Neuronal stem cell (in vitro differentiated cells): ENCODE results near the gene SAMD14.

ENCODE experiments used
- DNase-seq: peaks from one replicate; pipeline ENCODE4 v3.0.0-alpha.2; 2013; ENCODE audit warnings: low spot score
- H2AFZ ChIP-seq: one replicate; pipeline ENCODE4 v1.6.1; 2013; ENCODE audit warnings: mild to moderate bottlenecking, low read length, inconsistent platforms
- H2AK5ac ChIP-seq: 2 replicates; pipeline ENCODE4 v1.6.1; 2013; ENCODE audit warnings: low read depth, mild to moderate bottlenecking, inconsistent platforms, low read length, moderate library complexity, mixed read lengths
- H2BK120ac ChIP-seq: 2 replicates; pipeline ENCODE4 v1.6.1; 2013; ENCODE audit warnings: low read depth, mild to moderate bottlenecking, inconsistent platforms, low read length, moderate library complexity, mixed read lengths
- H2BK12ac ChIP-seq: one replicate; pipeline ENCODE4 v1.6.1; 2013; ENCODE audit warnings: low read length, inconsistent platforms
- H2BK15ac ChIP-seq: 2 replicates; pipeline ENCODE4 v1.6.1; 2013; ENCODE audit warnings: mild to moderate bottlenecking, low read length, inconsistent platforms, mixed read lengths
- H2BK5ac ChIP-seq: one replicate; pipeline ENCODE4 v1.6.1; 2013; ENCODE audit warnings: inconsistent platforms, mild to moderate bottlenecking, low read length, moderate library complexity
- H3K14ac ChIP-seq: one replicate; pipeline ENCODE4 v1.6.1; 2013; ENCODE audit warnings: low read length, inconsistent platforms
- H3K18ac ChIP-seq: 2 replicates; pipeline ENCODE4 v1.6.1; 2013; ENCODE audit warnings: low read length, inconsistent platforms
- H3K23ac ChIP-seq: 2 replicates; pipeline ENCODE4 v1.6.1; 2013; ENCODE audit warnings: low read depth, mild to moderate bottlenecking, mixed read lengths, low read length, inconsistent platforms; ENCODE audit not compliant: poor library complexity
- H3K27ac ChIP-seq: replicated peaks from 3 replicates; pipeline ENCODE4 v1.5.1; 2013; ENCODE audit warnings: low read length, inconsistent platforms
- H3K27me3 ChIP-seq, 3 experiments: 2 replicates each; pipeline ENCODE4 v1.6.1; 2013; ENCODE audit warnings: low read length in 3 of 3, mild to moderate bottlenecking in 2 of 3, inconsistent platforms in 1 of 3, low read depth in 1 of 3, mixed read lengths in 1 of 3, moderate library complexity in 1 of 3; ENCODE audit not compliant: control insufficient read depth in 3 of 3, insufficient read depth in 3 of 3
- H3K36me3 ChIP-seq, 2 donors: replicated peaks in 1 of 2; 2 replicates each; pipeline ENCODE4 v1.6.1; 2013; ENCODE audit warnings: low read length in 2 of 2; ENCODE audit not compliant: control insufficient read depth in 2 of 2, insufficient read depth in 2 of 2
- H3K4ac ChIP-seq: 2 replicates; pipeline ENCODE4 v1.6.1; 2013; ENCODE audit warnings: inconsistent platforms, mild to moderate bottlenecking, low read length, moderate library complexity
- H3K4me1 ChIP-seq, 2 donors: 1 replicate in 1 of 2; 2 replicates in 1 of 2; pipeline ENCODE4 v1.6.1; 2013; ENCODE audit warnings: low read length in 2 of 2, low read depth in 1 of 2; ENCODE audit not compliant: control insufficient read depth in 2 of 2, insufficient read depth in 1 of 2
- H3K4me2 ChIP-seq: one replicate; pipeline ENCODE4 v1.6.1; 2013; ENCODE audit warnings: mild to moderate bottlenecking, low read length, inconsistent platforms; ENCODE audit not compliant: insufficient read depth, poor library complexity, severe bottlenecking
- H3K4me3 ChIP-seq, 2 donors: 2 replicates each; pipeline ENCODE4 v1.5.1; 2013; ENCODE audit warnings: low read length in 2 of 2, mild to moderate bottlenecking in 2 of 2, inconsistent platforms in 1 of 2, moderate library complexity in 1 of 2
- H3K79me1 ChIP-seq: one replicate; pipeline ENCODE4 v1.6.1; 2013; ENCODE audit warnings: low read depth, mild to moderate bottlenecking, inconsistent platforms, low read length, moderate library complexity
- H3K9ac ChIP-seq: one replicate; pipeline ENCODE4 v1.6.1; 2013; ENCODE audit warnings: mild to moderate bottlenecking, low read depth, low read length, inconsistent platforms; ENCODE audit not compliant: poor library complexity
- H3K9me3 ChIP-seq, 2 donors: replicated peaks in 1 of 2; 2 replicates each; pipeline versions ENCODE3 to v1.6.1; 2013; ENCODE audit warnings: low read length in 2 of 2, mild to moderate bottlenecking in 2 of 2, inconsistent platforms in 1 of 2, low read depth in 1 of 2, mixed read lengths in 1 of 2, moderate library complexity in 1 of 2; ENCODE audit not compliant: control insufficient read depth in 2 of 2, insufficient read depth in 1 of 2
- H4K8ac ChIP-seq: one replicate; pipeline ENCODE4 v1.6.1; 2013; ENCODE audit warnings: low read depth, mild to moderate bottlenecking, inconsistent platforms, low read length, moderate library complexity
- H4K91ac ChIP-seq: one replicate; pipeline ENCODE4 v1.6.1; 2013; ENCODE audit warnings: low read length, low read depth, mild to moderate bottlenecking, inconsistent platforms; ENCODE audit not compliant: poor library complexity
- WGBS, 2 donors: extraction: QIAGEN DNeasy Blood & Tissue Kit; methylation state at CpG; one replicate each; pipeline ENCODE4 v1.1.7; 2013; ENCODE audit warnings: missing lambda C conversion rate in 2 of 2, mixed read lengths in 1 of 2; ENCODE audit not compliant: insufficient read length in 2 of 2, insufficient replicate concordance in 1 of 2; ENCODE audit errors: extremely low coverage in 2 of 2; 5-methylcytosine and 5-hydroxymethylcytosine counted together

SAMD14 gene

GRCh38 chr17:50143461-50144176 is 13.7 kb upstream of the SAMD14 start:
- H3K27ac ChIP-seq = no peak overlapping the region
- H3K14ac ChIP-seq = no peak overlapping the region
- no peak overlapping the region for H2AK5ac ChIP-seq
- no peak overlapping the region for H2BK120ac ChIP-seq
- no peak overlapping the region for H2AFZ ChIP-seq
- no peak overlapping the region for H2BK5ac ChIP-seq
- peaks cover 56 to 82% of the 10 kb centered on the region in 2 donors for H3K36me3 ChIP-seq
- peaks cover 0 to 9% of the 10 kb centered on the region in 2 donors for H3K9me3 ChIP-seq
- no peaks in the 10 kb centered on the region for H3K27me3 ChIP-seq
- peaks cover 12% of the 10 kb centered on the region for H3K79me1 ChIP-seq
- H3K4ac ChIP-seq = no peak overlapping the region
- H4K91ac ChIP-seq = no peak overlapping the region
- no peak for DNase-seq
- H2BK15ac ChIP-seq = no peak overlapping the region
- no peak overlapping the region for H3K23ac ChIP-seq
- no peak overlapping the region for H3K18ac ChIP-seq
- H3K4me2 ChIP-seq = no peak overlapping the region
- H2BK12ac ChIP-seq = no peak overlapping the region
- H3K4me3 ChIP-seq = no peak overlapping the region
- peak overlapping the region; percentile 52 for H3K9ac ChIP-seq
- H3K4me1 ChIP-seq = peaks cover 13 to 23% of the 10 kb centered on the region in 2 donors
- no peak overlapping the region for H4K8ac ChIP-seq
- no CpG with 5 or more reads among the region's 20 CpGs for WGBS, 2 donors

GRCh38 chr17:50141745-50142110 is 11.8 kb upstream of the SAMD14 start:
- DNase-seq = no peak
- H2BK5ac ChIP-seq = no peak overlapping the region
- H2BK12ac ChIP-seq = no peak overlapping the region
- H3K18ac ChIP-seq = no peak overlapping the region
- H3K79me1 ChIP-seq = peaks cover 9% of the 10 kb centered on the region
- H3K9ac ChIP-seq = no peak overlapping the region
- no peak overlapping the region for H3K14ac ChIP-seq
- peaks cover 0 to 6% of the 10 kb centered on the region in 2 donors for H3K4me1 ChIP-seq
- H3K4me3 ChIP-seq = peak overlapping the region in 1 of 2 donors; percentile 9
- H3K9me3 ChIP-seq = peaks cover 0 to 9% of the 10 kb centered on the region in 2 donors
- H2AK5ac ChIP-seq = no peak overlapping the region
- peaks cover 71 to 97% of the 10 kb centered on the region in 2 donors for H3K36me3 ChIP-seq
- H3K27me3 ChIP-seq = no peaks in the 10 kb centered on the region
- H3K4ac ChIP-seq = no peak overlapping the region
- H2BK15ac ChIP-seq = no peak overlapping the region
- no peak overlapping the region for H4K91ac ChIP-seq
- WGBS, 2 donors = no CpG with 5 or more reads among the region's 8 CpGs
- no peak overlapping the region for H2BK120ac ChIP-seq
- H3K27ac ChIP-seq = no peak overlapping the region
- peak overlapping the region; percentile 22 for H3K23ac ChIP-seq
- no peak overlapping the region for H4K8ac ChIP-seq
- no peak overlapping the region for H3K4me2 ChIP-seq
- H2AFZ ChIP-seq = no peak overlapping the region

- Histone ChIP-seq H3K23ac (no peak overlapping the region), H3K18ac (no peak overlapping the region), H2BK5ac (no peak overlapping the region), H3K9me3 (peaks cover 0 to 9% of the 10 kb centered on the region in 2 donors), H3K4me2 (no peak overlapping the region), H3K27ac (no peak overlapping the region), H4K8ac (no peak overlapping the region), H2BK12ac (no peak overlapping the region), H2AK5ac (no peak overlapping the region), H3K4me3 (no peak overlapping the region), H3K79me1 (peaks cover 7% of the 10 kb centered on the region), H2BK15ac (no peak overlapping the region), H3K4ac (no peak overlapping the region), H2AFZ (no peak overlapping the region), H4K91ac (no peak overlapping the region), H3K9ac (no peak overlapping the region), H3K27me3 (no peaks in the 10 kb centered on the region), H3K4me1 (peaks cover 0 to 1% of the 10 kb centered on the region in 2 donors), H3K14ac (no peak overlapping the region), H2BK120ac (no peak overlapping the region), H3K36me3 (peaks cover 71 to 99% of the 10 kb centered on the region in 2 donors)
- no peak for DNase-seq
- no CpG with 5 or more reads among the region's 16 CpGs for WGBS, 2 donors
Measured at GRCh38 chr17:50141026-50141744, 11.2 kb upstream of the SAMD14 start.
